B cell (primary cell): ENCODE results near the gene WRNIP1. TPM values are rescaled to one million over a fixed set of nuclear protein-coding genes. Genes with fewer than 3 reads are reported as not detected.

Source experiments
- ATAC-seq: fragments of 200-7000 bp; cut with Tn5 transposase; one replicate; pipeline ENCODE4 v1.10.0; 2021; ENCODE audit warnings: low read depth, mild to moderate bottlenecking, moderate number of reproducible peaks, moderate library complexity
- CTCF ChIA-PET: fragments of 350-600 bp; sonication (Branson Sonifier 250); formaldehyde crosslinking; loops from one replicate; lab custom pipeline; 2021; ENCODE audit warnings: antibody characterized with exemption, inconsistent platforms; lab: Charles Lee
- POLR2A ChIA-PET: fragments of 350-600 bp; sonication (Branson Sonifier 250); formaldehyde crosslinking; loops from one replicate; lab custom pipeline; 2021; ENCODE audit warnings: antibody characterized with exemption; lab: Charles Lee
- DNase-seq: peaks from one replicate; pipeline ENCODE4 v3.0.0; 2013
- H2AFZ ChIP-seq: 2 replicates; pipeline ENCODE4 v1.6.1; 2012; ENCODE audit warnings: mild to moderate bottlenecking, low read depth, low read length; ENCODE audit not compliant: insufficient read depth, poor library complexity, severe bottlenecking
- H3K27ac ChIP-seq, 2 donors: 1 replicate in 1 of 2; 2 replicates in 1 of 2; pipeline ENCODE4 v1.5.1; 2012 to 2013; ENCODE audit warnings: low read length in 2 of 2, mild to moderate bottlenecking in 2 of 2, moderate library complexity in 1 of 2
- H3K27me3 ChIP-seq, 4 experiments: fragments of 200-600 bp in 1 of 4; sonication (generic) in 1 of 4; replicated peaks in 1 of 4; 1 replicate in 2 of 4; 2 replicates in 2 of 4; pipeline versions ENCODE4 v1.6.1 to v1.7.0; 2013 to 2016; ENCODE audit warnings: low read length in 3 of 4, mild to moderate bottlenecking in 2 of 4, mixed read lengths in 1 of 4, moderate library complexity in 1 of 4; ENCODE audit not compliant: insufficient read depth in 4 of 4, control insufficient read depth in 3 of 4; ENCODE audit errors: control extremely low read depth in 1 of 4
- H3K36me3 ChIP-seq, 2 experiments: replicated peaks in 1 of 2; 1 replicate in 1 of 2; 2 replicates in 1 of 2; pipeline versions ENCODE4 v1.6.1 to v1.7.1; 2013; ENCODE audit warnings: low read length in 1 of 2; ENCODE audit not compliant: insufficient read depth in 2 of 2, control insufficient read depth in 1 of 2; ENCODE audit errors: control extremely low read depth in 1 of 2, extremely low read depth in 1 of 2
- H3K4me1 ChIP-seq, 2 donors: fragments of 200-600 bp in 1 of 2; sonication (generic) in 1 of 2; 1 replicate in 1 of 2; 2 replicates in 1 of 2; pipeline versions ENCODE4 v1.5.1 to v1.6.1; 2013 to 2017; ENCODE audit warnings: low read length in 2 of 2; ENCODE audit not compliant: control insufficient read depth in 2 of 2, insufficient read depth in 2 of 2
- H3K4me2 ChIP-seq: replicated peaks from 2 replicates; pipeline ENCODE3; 2012; ENCODE audit warnings: mild to moderate bottlenecking, low read depth, low read length; ENCODE audit not compliant: poor library complexity, severe bottlenecking
- H3K4me3 ChIP-seq, 5 experiments: fragments of 200-600 bp in 1 of 5; sonication (generic) in 1 of 5; 1 replicate in 3 of 5; 2 replicates in 2 of 5; pipeline versions ENCODE4 v1.5.1 to v1.7.0; 2011 to 2016; ENCODE audit warnings: low read length in 4 of 5, mild to moderate bottlenecking in 4 of 5, low read depth in 2 of 5, control low read depth in 1 of 5, moderate library complexity in 1 of 5; ENCODE audit not compliant: insufficient read depth in 1 of 5; ENCODE audit errors: control extremely low read depth in 1 of 5, extremely low read depth in 1 of 5
- H3K79me2 ChIP-seq: fragments of 200-600 bp; sonication (generic); one replicate; pipeline ENCODE4 v1.6.0; 2016; ENCODE audit warnings: low read length; ENCODE audit not compliant: control insufficient read depth, insufficient read depth
- H3K9ac ChIP-seq: fragments of 200-600 bp; sonication (generic); 2 replicates; pipeline ENCODE4 v1.6.1; 2017; ENCODE audit warnings: mild to moderate bottlenecking, low read length, moderate library complexity
- H3K9me3 ChIP-seq, 3 donors: one replicate each; pipeline versions ENCODE4 v1.6.1 to v1.7.1; 2013; ENCODE audit warnings: low read length in 2 of 3; ENCODE audit not compliant: control insufficient read depth in 2 of 3, insufficient read depth in 1 of 3; ENCODE audit errors: control extremely low read depth in 1 of 3
- H4K20me1 ChIP-seq: 2 replicates; pipeline ENCODE4 v1.6.0; 2012; ENCODE audit warnings: mild to moderate bottlenecking, low read length; ENCODE audit not compliant: insufficient read depth, control insufficient read depth, poor library complexity, severe bottlenecking
- H3K27ac Mint-ChIP-seq: one replicate; pipeline ENCODE4 v1.8.0; 2021; ENCODE audit warnings: mixed read lengths
- H3K27me3 Mint-ChIP-seq: one replicate; pipeline ENCODE4 v1.8.0; 2021; ENCODE audit warnings: mixed read lengths
- H3K4me1 Mint-ChIP-seq: one replicate; pipeline ENCODE4 v1.8.0; 2021; ENCODE audit warnings: mixed read lengths
- H3K4me3 Mint-ChIP-seq: one replicate; pipeline ENCODE4 v1.8.0; 2021; ENCODE audit warnings: mixed read lengths
- H3K9me3 Mint-ChIP-seq: one replicate; pipeline ENCODE4 v1.8.0; 2022; ENCODE audit warnings: mixed read lengths; ENCODE audit not compliant: insufficient read depth
- CTCF ChIP-seq: fragments of 200-600 bp; IDR thresholded peaks from one replicate; pipeline ENCODE4 v1.8.0; 2022; ENCODE audit warnings: antibody characterized with exemption, mild to moderate bottlenecking
- EZH2 ChIP-seq: IDR thresholded peaks from 2 replicates; pipeline ENCODE4 v1.6.1; 2012; ENCODE audit warnings: borderline replicate concordance, low read depth, mild to moderate bottlenecking, moderate library complexity, low read length; ENCODE audit not compliant: insufficient read depth, poor library complexity, severe bottlenecking
- WGBS: methylation state at CpG from one replicate; pipeline ENCODE4 v1.1.5; 2013; ENCODE audit warnings: missing lambda C conversion rate; ENCODE audit not compliant: insufficient coverage; 5-methylcytosine and 5-hydroxymethylcytosine counted together
- intact Hi-C: fragments of 100-400 bp; cut with micrococcal nuclease; formaldehyde crosslinking; loops from one replicate; pipeline ENCODE4 v1.10.0; 2022
- polyA plus RNA-seq: library from polyadenylated mRNA; depleted of rRNA; stranded (reverse); fragments of >200 nt; gene quantifications from 2 replicates; pipeline ENCODE4 v1.2.3, GENCODE V29; 2012
- total RNA-seq, 2 donors: library from RNA; stranded (reverse); fragments of 120-200 nt in 1 of 2; gene quantifications; 1 replicate in 1 of 2; 2 replicates in 1 of 2; pipeline versions ENCODE4 v1.2.3 to v1.2.4, GENCODE V29; 2013 to 2022

Gene WRNIP1
- total and polyA plus RNA-seq, 2 donors (not counting 1 experiment from before 2014, with no cell fraction given) = 32.6 to 35.2 TPM

- no peaks in the 10 kb centered on the region for H3K4me1 ChIP-seq
- H3K36me3 ChIP-seq = peaks cover 9 to 38% of the 10 kb centered on the region in 2 experiments
- ATAC-seq (no peak), DNase-seq (no peak)
- Mint-ChIP-seq H3K4me1 (peaks cover 8% of the 10 kb centered on the region), H3K4me3 (no peak overlapping the region), H3K9me3 (no peaks in the 10 kb centered on the region), H3K27me3 (no peaks in the 10 kb centered on the region), H3K27ac (no peak overlapping the region)
- no peak overlapping the region for H3K4me3 ChIP-seq
- intact Hi-C loops = no loop called here
- H3K27me3 ChIP-seq = no peaks in the 10 kb centered on the region
- ChIA-PET CTCF (no interaction called here), POLR2A (interaction anchor here (1.8 kb wide), 1 partner anchor 11 kb away, joined by 4 read pairs; the partner anchor contains the start of gene SERPINB1)
- no peak overlapping the region for H3K4me2 ChIP-seq
- H2AFZ ChIP-seq = no peak overlapping the region
- H3K27ac ChIP-seq = no peak overlapping the region
- TF ChIP-seq CTCF (no peak), EZH2 (no peak)
- H3K79me2 ChIP-seq = peaks cover 4% of the 10 kb centered on the region
- no peak overlapping the region for H3K9ac ChIP-seq
- peaks cover 6% of the 10 kb centered on the region for H4K20me1 ChIP-seq
- no peaks in the 10 kb centered on the region for H3K9me3 ChIP-seq
- WGBS = 80% methylated on average over 1 of the region's 2 CpGs
These were observed 66.2 kb downstream of the WRNIP1 start for GRCh38 chr6:2831392-2831791.

GRCh38 chr6:2834262-2834661 lies 69.1 kb downstream of the WRNIP1 start:
- no peak overlapping the region for H3K27ac Mint-ChIP-seq
- POLR2A ChIA-PET = no interaction called here
- no peak overlapping the region for H3K9ac ChIP-seq

More at GRCh38 chr6:2834262-2834661, 69.1 kb downstream of the WRNIP1 start:
- H3K79me2 ChIP-seq = peaks cover 6% of the 10 kb centered on the region
- H3K4me2 ChIP-seq = no peak overlapping the region
- H3K4me3 ChIP-seq = no peak overlapping the region
- no peaks in the 10 kb centered on the region for H3K9me3 Mint-ChIP-seq
- peaks cover 2 to 3% of the 10 kb centered on the region in 2 donors for H3K4me1 ChIP-seq
- peaks cover 6% of the 10 kb centered on the region for H4K20me1 ChIP-seq
- intact Hi-C loops = no loop called here
- H3K36me3 ChIP-seq = peaks cover 17 to 56% of the 10 kb centered on the region in 2 experiments
- CTCF ChIA-PET = interaction anchor here (0.6 to 1.5 kb wide), 2 partner anchors 80 to 97 kb away, joined by 5 read pairs; no protein-coding TSS in a partner anchor
- no peaks in the 10 kb centered on the region for H3K27me3 Mint-ChIP-seq
- no peak overlapping the region for H2AFZ ChIP-seq
- DNase-seq (no peak), ATAC-seq (no peak)
- H3K9me3 ChIP-seq = no peaks in the 10 kb centered on the region
- TF ChIP-seq CTCF (no peak), EZH2 (no peak)
- no peaks in the 10 kb centered on the region for H3K27me3 ChIP-seq
- no peak overlapping the region for H3K27ac ChIP-seq
- peaks cover 11% of the 10 kb centered on the region for H3K4me1 Mint-ChIP-seq
- H3K4me3 Mint-ChIP-seq = no peak overlapping the region

Other genes with a start within 250 kb of the WRNIP1 start
- gene MYLK4, start 14.5 kb upstream of the WRNIP1 start, total RNA-seq = 1.1 and 1.2 TPM in 2 replicates
- 0.51 and 0.85 TPM in 2 replicates for gene MYLK4, start 14.5 kb upstream of the WRNIP1 start, polyA plus RNA-seq
- gene SERPINB1, start 76.5 kb downstream of the WRNIP1 start, total RNA-seq = 47.4 and 52.5 TPM in 2 replicates
- 23.2 and 25.3 TPM in 2 replicates for gene SERPINB1, start 76.5 kb downstream of the WRNIP1 start, polyA plus RNA-seq
- 61.2 and 62.1 TPM in 2 replicates for gene SERPINB9, start 137.9 kb downstream of the WRNIP1 start, total RNA-seq
- gene SERPINB9, start 137.9 kb downstream of the WRNIP1 start, polyA plus RNA-seq = 23.0 and 54.5 TPM in 2 replicates
- gene SERPINB6, start 206.2 kb downstream of the WRNIP1 start, total RNA-seq = 58.5 and 58.9 TPM in 2 replicates
- gene SERPINB6, start 206.2 kb downstream of the WRNIP1 start, polyA plus RNA-seq = 35.2 and 46.4 TPM in 2 replicates
- gene NQO2, start 234.5 kb downstream of the WRNIP1 start, total RNA-seq = 17.9 and 21.5 TPM in 2 replicates
- 6.2 and 8.4 TPM in 2 replicates for gene NQO2, start 234.5 kb downstream of the WRNIP1 start, polyA plus RNA-seq